ENCODE measurements around the gene EIF3D. TPM values are rescaled to one million over a fixed set of nuclear protein-coding genes. Genes with fewer than 3 reads are reported as not detected.

EIF3D gene
- total and polyA plus RNA-seq, 2 of the 8 experiments (the other 6 are each of a cell fraction or from before 2014, with no cell fraction given) = 195 to 408 TPM

DNA sequence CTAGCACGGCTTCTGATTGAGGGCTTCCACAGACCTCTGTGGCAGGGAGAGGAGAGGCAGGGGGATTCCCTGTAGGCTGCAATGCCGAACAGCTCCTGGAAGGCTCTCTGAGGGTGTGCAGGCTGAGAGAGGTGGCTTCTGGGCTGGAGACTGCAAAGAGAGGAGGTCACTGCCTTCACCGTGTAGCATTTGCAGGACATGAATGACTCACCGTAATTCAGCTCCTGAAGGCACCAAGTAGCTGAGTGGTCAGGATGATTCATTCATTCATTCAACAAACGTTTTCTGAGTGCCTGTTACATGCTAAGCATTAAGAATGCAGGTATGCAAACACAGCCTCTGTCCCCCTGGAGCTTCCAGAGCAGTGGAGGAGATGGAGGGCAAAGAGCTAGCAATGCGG, 18.0 kb upstream of the EIF3D start:
- peak overlapping the region; percentile 93; the same call in 1 of the 2 replicates for H2BK15ac ChIP-seq (ENCODE audit: low read length)
- H3K14ac ChIP-seq (ENCODE audit: insufficient read length) = no peak overlapping the region
- no peaks in the 10 kb centered on the region; a peak in 2 of 7 replicates for H3K27me3 ChIP-seq (replicated peaks in 1 of 4; ENCODE audit: control insufficient read depth in 3 of 4, extremely low read depth in 1 of 4, insufficient read depth in 3 of 4, low read length in 3 of 4)
- no peak overlapping the region for H4K91ac ChIP-seq (replicated peaks; ENCODE audit: insufficient read length, low read length)
- no peak overlapping the region; a peak in 1 of 7 replicates for H3K9ac ChIP-seq (replicated peaks in 1 of 4; ENCODE audit: extremely low read depth in 1 of 4, low read depth in 3 of 4, low read length in 3 of 4)
- H2BK120ac ChIP-seq (replicated peaks; ENCODE audit: low read depth, low read length) = no peak overlapping the region
- no peaks in the 10 kb centered on the region for H4K20me1 ChIP-seq (replicated peaks in 1 of 2; ENCODE audit: control insufficient read depth in 1 of 2, insufficient read depth in 2 of 2, low read length in 2 of 2)
- no peak overlapping the region for H3K4ac ChIP-seq (replicated peaks; ENCODE audit: insufficient read length, low read depth, low read length)
- no peak overlapping the region for H3K23ac ChIP-seq (ENCODE audit: insufficient read length)
- H3K36me3 ChIP-seq (ENCODE audit: control insufficient read depth in 2 of 4, insufficient read depth in 4 of 4, low read length in 3 of 4) = no peaks in the 10 kb centered on the region
- no peaks in the 10 kb centered on the region; the same call in 1 of the 2 replicates for H3K23me2 ChIP-seq (ENCODE audit: low read depth, low read length)
- CTCF ChIA-PET (ENCODE audit: partially characterized antibody) = interaction anchor here (0.6 to 5.4 kb wide), 29 partner anchors 10 to 529 kb away, joined by 3 to 43 read pairs (median 5); no protein-coding TSS in a partner anchor
- H3K4me3 ChIP-seq (ENCODE audit: extremely low read depth in 1 of 4, insufficient read depth in 2 of 4, low read depth in 3 of 4, low read length in 4 of 4) = no peak overlapping the region
- no peaks in the 10 kb centered on the region for H3K9me3 ChIP-seq (ENCODE audit: insufficient read depth in 2 of 2, low read depth in 1 of 2, low read length in 1 of 2)
- H3K79me2 ChIP-seq (ENCODE audit: control insufficient read depth in 1 of 2, insufficient read depth in 2 of 2, low read length in 2 of 2) = no peaks in the 10 kb centered on the region
- DNase-seq (ENCODE audit: low read depth in 1 of 2, low spot score in 2 of 2) (no peak), FAIRE-seq (no peak)
- H2AFZ ChIP-seq (ENCODE audit: low read length) = peak overlapping the region; percentile 61; the same call in 1 of the 2 replicates
- H3K27ac ChIP-seq (ENCODE audit: low read depth, low read length) = no peak overlapping the region
- H3K4me2 ChIP-seq (ENCODE audit: insufficient read depth in 1 of 2, low read depth in 2 of 2, low read length in 2 of 2) = no peak overlapping the region
- H4K8ac ChIP-seq (ENCODE audit: extremely low read depth, insufficient read depth, low read length) = no peak overlapping the region
- H3K56ac ChIP-seq (replicated peaks; ENCODE audit: insufficient read length, low read depth, low read length) = no peak overlapping the region
- POLR2A ChIA-PET (ENCODE audit: partially characterized antibody) = no interaction called here
- no peak for TF ChIP-seq RNF2 (IDR thresholded peaks at IDR 0.05; ENCODE audit: borderline replicate concordance, low read depth, low read length, missing control alignments, poor library complexity, severe bottlenecking)
- 72% methylated on average over 6 of the region's 6 CpGs; no CpG with 5 or more reads in 1 of the 2 experiments for whole genome bisulfite sequencing, 2 experiments (ENCODE audit: extremely low coverage in 1 of 2, insufficient coverage in 1 of 2, insufficient read length in 1 of 2, insufficient replicate concordance in 2 of 2, low coverage in 1 of 2, low lambda C conversion rate in 2 of 2, missing lambda C conversion rate in 1 of 2)
- 0 out of 2 replicates have a peak overlapping the region, but pooled peaks have one; percentile 43 for H2BK20ac ChIP-seq (ENCODE audit: low read length)
- peaks cover 0 to 12% (median 3%) of the 10 kb centered on the region in 4 experiments; a peak in 4 of 7 replicates for H3K4me1 ChIP-seq (replicated peaks in 1 of 4; ENCODE audit: control insufficient read depth in 3 of 4, insufficient read depth in 4 of 4, low read length in 3 of 4)
- H3K79me1 ChIP-seq (ENCODE audit: low read depth, low read length) = no peaks in the 10 kb centered on the region
- H4K5ac ChIP-seq (ENCODE audit: insufficient read length, low read depth, low read length) = no peak overlapping the region
- no peak overlapping the region for H2BK5ac ChIP-seq (ENCODE audit: low read depth, low read length)
- H2AK5ac ChIP-seq (ENCODE audit: low read depth, low read length) = no peak overlapping the region
- H2BK12ac ChIP-seq (ENCODE audit: low read depth, low read length) = no peak overlapping the region
- no peak overlapping the region for H3K18ac ChIP-seq (ENCODE audit: extremely low read depth, low read length)
